Thyroid gland (tissue), 4 donors: ENCODE data around the gene CD9.

Experiments used
- CTCF ChIP-seq, 6 experiments: fragments of 200-600 bp in 3 of 6; fragments of 450-650 bp in 3 of 6; sonication (generic) in 3 of 6; IDR thresholded peaks; one replicate each; pipeline ENCODE4 v1.5.1; 2016 to 2019; ENCODE audit warnings: antibody characterized with exemption in 6 of 6, mild to moderate bottlenecking in 2 of 6, inconsistent platforms in 1 of 6, moderate library complexity in 1 of 6
- POLR2A ChIP-seq, 2 donors: fragments of 450-650 bp; IDR thresholded peaks; one replicate each; pipeline ENCODE4 v1.6.1; 2017; ENCODE audit warnings: antibody characterized with exemption in 2 of 2, mild to moderate bottlenecking in 2 of 2, moderate library complexity in 1 of 2

- TF ChIP-seq CTCF (IDR thresholded peaks at IDR 0.05) (no peak), POLR2A (IDR thresholded peaks at IDR 0.05) (no peak)
Measured at GRCh38 chr12:6193853-6194815, 6.1 kb upstream of the CD9 start.
